Epithelial cell of proximal tubule (primary cell): ENCODE data around the gene POLR1A. TPM values are rescaled to one million over a fixed set of nuclear protein-coding genes. Genes with fewer than 3 reads are reported as not detected.

Experiments used
- DNase-seq: peaks from one replicate; pipeline ENCODE4 v3.0.0-alpha.2; 2011; ENCODE audit warnings: low read depth
- H3K4me3 ChIP-seq: 2 replicates; pipeline ENCODE4 v1.5.1; 2011; ENCODE audit warnings: low read depth, mild to moderate bottlenecking, low read length
- total RNA-seq: library from RNA; depleted of rRNA; stranded (reverse); fragments of >200 nt; gene quantifications from 2 replicates; pipeline ENCODE4 v1.2.3, GENCODE V29; 2015
- TF ChIP-seq, protein P1 (sequence below): conservative IDR thresholded peaks from 2 replicates; pipeline ENCODE4 v1.5.1; 2012; ENCODE audit warnings: low read depth, mild to moderate bottlenecking, low read length

Gene POLR1A
- total RNA-seq, 1 donor from 2014 or later: 23.1 TPM

DNA sequence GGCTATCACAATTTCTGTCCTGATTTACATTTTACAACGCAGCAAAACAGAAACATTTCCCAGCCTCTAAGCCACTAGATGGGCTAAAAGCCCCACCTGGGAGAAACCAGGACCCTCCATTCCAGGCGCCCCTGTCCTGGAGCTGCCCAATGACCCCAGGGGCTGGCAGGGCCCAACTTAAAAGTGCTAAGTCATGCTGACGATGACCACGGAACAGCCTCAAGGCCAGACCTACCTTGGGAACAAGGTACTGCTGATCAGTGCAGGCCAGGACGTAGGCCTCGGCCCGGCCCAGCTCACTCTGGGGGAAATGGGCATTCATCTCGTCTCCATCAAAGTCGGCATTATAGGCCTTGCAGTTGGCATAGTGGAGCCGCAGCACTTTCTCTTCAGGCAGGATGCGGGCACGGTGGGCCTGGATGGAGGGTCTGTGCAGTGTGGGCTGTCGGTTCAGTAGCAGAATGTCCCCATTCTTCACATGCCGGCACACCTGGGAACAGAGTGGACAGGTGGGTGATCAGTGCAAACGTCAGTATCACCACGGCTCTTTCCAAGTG, 35.8 kb downstream of the POLR1A start:
- H3K4me3 ChIP-seq: no peak overlapping the region
- TF ChIP-seq, protein P1, sequence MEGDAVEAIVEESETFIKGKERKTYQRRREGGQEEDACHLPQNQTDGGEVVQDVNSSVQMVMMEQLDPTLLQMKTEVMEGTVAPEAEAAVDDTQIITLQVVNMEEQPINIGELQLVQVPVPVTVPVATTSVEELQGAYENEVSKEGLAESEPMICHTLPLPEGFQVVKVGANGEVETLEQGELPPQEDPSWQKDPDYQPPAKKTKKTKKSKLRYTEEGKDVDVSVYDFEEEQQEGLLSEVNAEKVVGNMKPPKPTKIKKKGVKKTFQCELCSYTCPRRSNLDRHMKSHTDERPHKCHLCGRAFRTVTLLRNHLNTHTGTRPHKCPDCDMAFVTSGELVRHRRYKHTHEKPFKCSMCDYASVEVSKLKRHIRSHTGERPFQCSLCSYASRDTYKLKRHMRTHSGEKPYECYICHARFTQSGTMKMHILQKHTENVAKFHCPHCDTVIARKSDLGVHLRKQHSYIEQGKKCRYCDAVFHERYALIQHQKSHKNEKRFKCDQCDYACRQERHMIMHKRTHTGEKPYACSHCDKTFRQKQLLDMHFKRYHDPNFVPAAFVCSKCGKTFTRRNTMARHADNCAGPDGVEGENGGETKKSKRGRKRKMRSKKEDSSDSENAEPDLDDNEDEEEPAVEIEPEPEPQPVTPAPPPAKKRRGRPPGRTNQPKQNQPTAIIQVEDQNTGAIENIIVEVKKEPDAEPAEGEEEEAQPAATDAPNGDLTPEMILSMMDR: no peak
- no peak for DNase-seq

DNA sequence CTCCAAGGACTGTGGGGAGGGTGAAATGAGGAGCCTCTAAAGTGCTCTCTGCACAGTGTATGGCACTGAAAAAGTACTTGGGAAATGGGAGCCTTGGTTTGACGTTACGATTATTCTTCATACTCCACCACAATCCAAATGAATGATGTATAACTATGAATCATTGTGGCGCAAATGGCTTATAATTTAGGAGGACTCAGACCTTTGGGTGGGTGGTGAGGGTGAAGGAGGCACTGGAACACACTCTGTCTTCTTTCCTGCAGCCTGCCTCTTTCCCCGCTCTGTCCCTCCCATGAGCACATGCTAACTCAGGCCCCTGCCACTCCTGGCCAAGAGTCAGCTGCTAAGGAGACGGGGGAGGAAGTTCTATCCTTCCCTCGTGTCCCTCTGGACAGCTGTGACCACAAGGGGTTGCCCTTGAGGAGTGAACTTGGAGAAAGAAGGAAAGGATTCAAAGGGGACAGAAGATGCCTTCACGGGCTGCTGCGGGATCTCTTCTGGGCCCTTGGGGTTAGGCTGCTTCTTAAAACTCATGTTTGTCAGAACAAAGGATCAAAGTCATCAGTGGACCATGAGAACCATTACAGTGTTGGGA, 36.5 kb downstream of the POLR1A start:
- TF ChIP-seq, protein P1: peak; percentile 7
- DNase-seq: no peak
- H3K4me3 ChIP-seq: no peak overlapping the region

DNA sequence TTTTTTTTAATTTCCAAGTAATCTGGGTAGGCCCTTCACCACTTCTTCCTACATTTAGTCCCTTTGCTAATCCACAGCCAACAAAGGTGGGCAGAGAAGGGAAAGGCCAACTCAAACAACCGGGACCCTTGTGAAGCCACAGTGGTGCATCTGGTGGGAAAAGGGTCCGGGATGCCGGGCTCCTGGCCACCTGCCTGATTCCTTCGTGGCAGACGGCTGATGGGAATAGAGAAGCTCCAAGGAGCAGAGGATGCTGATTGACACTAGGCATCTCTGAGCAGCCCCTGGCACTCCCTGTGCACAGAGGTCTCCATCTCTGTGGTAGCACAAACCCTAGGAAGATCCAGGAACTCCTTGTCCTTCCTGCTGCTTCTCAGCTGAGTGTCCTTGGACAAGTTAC, 37.0 kb downstream of the POLR1A start:
- no peak overlapping the region for H3K4me3 ChIP-seq
- TF ChIP-seq, protein P1: no peak
- DNase-seq: no peak

DNA sequence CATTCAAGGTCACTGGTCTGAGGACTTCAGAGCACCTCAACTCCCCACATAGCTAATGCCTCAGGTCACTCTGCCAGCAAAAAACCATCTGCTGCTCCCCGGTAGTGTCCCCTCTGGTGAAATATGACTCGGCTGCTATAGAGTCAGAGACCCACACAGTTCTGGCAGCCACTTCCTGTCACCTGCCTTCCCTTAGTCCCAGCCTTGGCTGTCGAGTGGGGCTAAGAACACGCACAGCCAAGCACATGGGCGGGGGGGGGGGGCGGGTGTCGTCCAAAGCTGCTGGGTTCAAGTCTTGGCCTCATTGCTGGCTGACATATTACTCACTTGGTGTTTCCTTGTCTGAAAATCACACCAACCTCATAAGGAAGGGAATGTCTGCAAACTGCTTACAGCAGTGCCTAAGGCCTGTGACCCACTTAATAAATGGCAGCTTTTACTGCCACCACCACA, 37.5 kb downstream of the POLR1A start:
- no peak overlapping the region for H3K4me3 ChIP-seq
- TF ChIP-seq, protein P1: no peak
- DNase-seq: no peak

DNA sequence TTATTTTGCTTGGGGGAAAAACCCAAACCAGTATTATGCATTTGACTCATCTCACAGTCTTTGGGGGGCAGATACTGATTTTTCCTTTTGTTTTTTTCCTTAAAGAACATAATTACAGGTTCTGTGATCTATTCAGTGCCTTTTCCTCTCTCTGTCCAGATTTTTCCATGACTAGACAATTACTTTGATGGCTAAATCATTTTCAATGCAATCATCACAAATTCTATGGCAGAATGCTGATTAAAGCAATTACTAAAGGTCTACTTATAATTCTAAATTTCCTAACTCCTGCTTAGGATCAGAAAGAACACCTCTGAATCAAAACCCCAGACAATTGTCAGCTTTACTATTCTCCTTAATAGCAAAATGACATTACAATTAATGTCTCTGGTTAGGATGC, 38.8 kb downstream of the POLR1A start:
- no peak for DNase-seq
- H3K4me3 ChIP-seq: no peak overlapping the region
- TF ChIP-seq, protein P1: no peak

DNA sequence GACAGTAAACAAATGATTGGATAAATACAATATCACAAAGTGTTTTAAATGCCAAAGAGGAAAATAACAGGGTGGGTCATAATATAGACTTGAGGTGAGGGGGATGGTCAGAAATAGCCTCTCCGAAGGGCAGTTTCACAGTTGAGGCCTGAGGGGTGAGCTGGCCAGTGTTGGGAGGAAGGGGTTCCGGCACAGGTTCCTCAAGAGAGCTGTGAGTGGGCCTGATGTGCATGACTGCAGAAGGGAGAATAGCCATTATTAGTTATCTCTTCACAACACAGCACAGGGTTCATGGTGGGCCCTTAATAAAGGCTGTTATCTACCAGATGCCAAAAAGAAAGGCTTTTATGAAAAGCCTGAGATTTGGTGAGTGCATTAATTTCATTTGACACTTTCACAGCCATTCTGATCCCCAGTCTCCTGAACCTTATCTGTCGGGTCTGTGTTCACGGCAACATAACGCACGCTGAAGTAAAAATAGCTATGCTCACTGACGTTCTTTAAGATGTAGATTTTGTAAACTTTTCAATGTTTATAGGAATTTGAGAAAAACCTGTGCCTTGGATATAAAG, 39.6 kb downstream of the POLR1A start:
- no peak overlapping the region for H3K4me3 ChIP-seq
- TF ChIP-seq, protein P1: no peak
- DNase-seq: no peak

DNA sequence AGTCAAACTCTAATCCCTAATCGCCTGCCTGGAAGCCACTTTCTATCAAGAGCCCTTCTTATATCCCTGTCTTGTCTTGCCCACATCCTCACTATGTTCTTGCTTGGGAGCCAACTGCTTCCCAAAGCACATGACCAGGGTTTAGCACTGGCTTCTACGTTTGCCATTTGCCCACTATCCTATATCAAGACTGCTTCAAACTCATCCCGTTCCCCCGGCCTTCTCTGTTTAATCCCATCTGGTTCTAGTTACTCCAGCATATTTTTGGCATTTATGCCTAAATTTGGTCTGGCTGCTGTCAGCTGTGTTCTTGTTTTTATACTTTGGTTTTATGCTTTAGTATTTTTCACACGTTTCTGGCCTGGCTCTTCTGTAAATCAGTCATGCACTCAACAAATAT, 40.2 kb downstream of the POLR1A start:
- no peak overlapping the region for H3K4me3 ChIP-seq
- no peak for DNase-seq
- TF ChIP-seq, protein P1: no peak
